ENCODE results near the gene SREBF2.

SREBF2 gene

DNA sequence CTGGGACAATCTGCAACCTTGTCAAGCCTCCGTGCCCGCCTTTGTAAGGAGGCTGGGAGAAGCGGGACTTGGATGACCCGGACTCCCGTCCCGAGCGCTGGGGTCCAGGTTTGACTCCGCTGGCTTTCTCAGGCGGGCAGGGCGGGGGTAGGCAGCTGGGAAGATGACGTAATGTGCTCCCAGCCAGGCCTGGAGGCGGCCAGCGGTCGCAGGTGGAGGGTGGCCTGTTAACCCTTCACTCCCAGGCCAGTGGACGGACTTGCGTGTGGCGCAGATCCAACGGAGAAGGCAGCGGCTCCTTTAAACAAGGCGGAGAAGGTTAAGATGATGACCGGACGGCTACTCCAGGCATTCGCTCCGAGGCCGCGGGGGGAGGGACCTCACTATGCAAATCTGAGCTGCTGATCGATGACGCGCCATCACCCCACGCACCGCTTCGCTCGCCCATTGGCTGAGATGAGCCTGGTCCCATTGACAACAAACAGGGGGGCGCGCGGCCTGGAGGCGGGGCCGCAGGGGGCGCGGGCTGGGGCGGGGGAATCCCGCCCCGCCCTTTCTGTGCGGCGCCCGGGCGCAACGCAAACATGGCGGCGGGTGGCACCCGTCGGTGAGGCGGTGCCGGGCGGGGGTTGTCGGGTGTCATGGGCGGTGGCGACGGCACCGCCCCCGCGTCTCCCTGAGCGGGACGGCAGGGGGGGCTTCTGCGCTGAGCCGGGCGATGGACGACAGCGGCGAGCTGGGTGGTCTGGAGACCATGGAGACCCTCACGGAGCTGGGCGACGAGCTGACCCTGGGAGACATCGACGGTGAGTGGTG, at the start of gene SREBF2:
SREBF2 (plus strand) TSS at position 553 of the 816 bp plus-strand sequence; CDS start at position 719, 166 bp downstream.
- Histone ChIP-seq H3K36me3 (ENCODE audit: insufficient read depth, low read length) (peaks cover 14% of the 10 kb centered on the region), H3K9ac (ENCODE audit: low read depth, low read length) (peak within 1 kb of the TSS; percentile 80), H3K9me3 (ENCODE audit: control insufficient read depth, insufficient read depth, low read length) (no peaks in the 10 kb centered on the region), H3K4me1 (ENCODE audit: insufficient read depth, low read length) (peaks cover 11% of the 10 kb centered on the region)

DNA sequence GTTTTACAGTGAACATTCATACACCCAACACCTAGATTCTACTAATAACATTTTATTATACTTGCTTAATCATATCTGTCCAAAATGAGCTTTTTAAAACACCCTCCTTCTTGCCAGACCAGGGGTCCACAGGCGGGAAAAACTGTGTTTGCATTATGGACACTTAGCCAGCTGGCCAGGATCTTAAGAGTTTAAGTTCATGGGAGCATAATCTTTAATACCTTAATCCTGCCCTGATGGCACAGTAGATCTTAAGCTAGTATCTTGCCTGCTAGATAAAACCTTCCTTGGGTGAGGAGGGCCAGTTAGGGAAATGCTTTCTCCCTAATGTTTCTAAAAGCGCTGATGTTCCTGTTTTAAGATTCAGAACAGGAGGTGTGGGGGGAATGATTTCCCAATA, 45.6 kb upstream of the SREBF2 start:
- no peaks in the 10 kb centered on the region for H3K9me3 ChIP-seq (ENCODE audit: control insufficient read depth, insufficient read depth, low read length)
- no peaks in the 10 kb centered on the region for H3K4me1 ChIP-seq (ENCODE audit: insufficient read depth, low read length)
- H3K36me3 ChIP-seq (ENCODE audit: insufficient read depth, low read length) = no peaks in the 10 kb centered on the region
- no peak overlapping the region for H3K9ac ChIP-seq (ENCODE audit: low read depth, low read length)

- H3K4me1 ChIP-seq (ENCODE audit: insufficient read depth, low read length) = no peaks in the 10 kb centered on the region
- no peaks in the 10 kb centered on the region for H3K9me3 ChIP-seq (ENCODE audit: control insufficient read depth, insufficient read depth, low read length)
- no peaks in the 10 kb centered on the region for H3K36me3 ChIP-seq (ENCODE audit: insufficient read depth, low read length)
- H3K9ac ChIP-seq (ENCODE audit: low read depth, low read length) = no peak overlapping the region
Measured at GRCh38 chr22:41793871-41794270, 39.0 kb upstream of the SREBF2 start.

- Histone ChIP-seq H3K36me3 (ENCODE audit: insufficient read depth, low read length) (no peaks in the 10 kb centered on the region), H3K9ac (ENCODE audit: low read depth, low read length) (no peak overlapping the region), H3K9me3 (ENCODE audit: control insufficient read depth, insufficient read depth, low read length) (no peaks in the 10 kb centered on the region), H3K4me1 (ENCODE audit: insufficient read depth, low read length) (peaks cover 8% of the 10 kb centered on the region)
Measured at GRCh38 chr22:41798736-41799135, 34.2 kb upstream of the SREBF2 start.

DNA sequence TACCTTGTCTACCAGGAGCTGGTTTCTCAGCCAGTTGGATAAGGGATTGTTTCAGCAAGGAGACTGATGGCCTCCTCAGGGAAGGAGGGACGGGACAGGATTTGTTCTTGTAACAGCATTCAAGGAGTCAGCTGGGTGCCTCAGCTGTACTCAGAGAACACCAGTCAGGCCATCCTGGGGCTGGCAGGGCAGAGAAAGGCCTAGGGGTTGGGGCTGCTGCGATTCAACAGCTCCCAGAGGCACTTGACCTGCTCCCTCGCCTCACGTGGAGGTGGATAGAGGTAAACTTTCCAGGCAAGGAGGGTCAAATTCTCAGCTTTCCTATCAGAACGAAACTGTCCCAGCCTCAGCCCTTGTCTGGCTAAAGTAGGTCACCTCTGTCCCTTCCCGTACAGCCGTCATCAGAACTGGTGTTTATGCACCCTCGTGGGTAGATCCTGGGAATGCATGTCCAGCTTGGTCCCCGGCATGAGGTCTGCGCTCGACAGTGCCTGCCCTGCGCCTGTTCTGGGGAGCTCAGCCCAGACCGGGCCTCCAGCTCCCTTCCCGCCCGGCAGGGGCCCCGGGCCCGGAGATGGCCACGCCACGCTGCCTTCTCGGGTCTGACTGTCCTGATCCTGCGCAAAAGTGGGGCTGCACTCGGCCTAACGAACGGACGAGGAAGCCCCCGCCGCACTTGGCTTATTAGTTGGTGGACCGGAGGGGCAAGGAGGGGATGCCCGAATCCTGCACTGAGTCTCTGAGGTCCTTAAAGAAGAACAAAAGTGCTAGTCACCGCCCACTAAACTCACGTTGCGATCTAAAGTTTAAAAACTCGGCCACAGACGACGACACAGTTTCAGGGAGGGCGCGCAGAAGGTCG, 33.2 kb upstream of the SREBF2 start:
- Histone ChIP-seq H3K36me3 (ENCODE audit: insufficient read depth, low read length) (no peaks in the 10 kb centered on the region), H3K9ac (ENCODE audit: low read depth, low read length) (peak overlapping the region; percentile 88), H3K9me3 (ENCODE audit: control insufficient read depth, insufficient read depth, low read length) (no peaks in the 10 kb centered on the region), H3K4me1 (ENCODE audit: insufficient read depth, low read length) (peaks cover 8% of the 10 kb centered on the region)

- Histone ChIP-seq H3K36me3 (ENCODE audit: insufficient read depth, low read length) (no peaks in the 10 kb centered on the region), H3K9ac (ENCODE audit: low read depth, low read length) (peak within 1 kb of the TSS; percentile 88), H3K9me3 (ENCODE audit: control insufficient read depth, insufficient read depth, low read length) (no peaks in the 10 kb centered on the region), H3K4me1 (ENCODE audit: insufficient read depth, low read length) (peaks cover 8% of the 10 kb centered on the region)
Measured at GRCh38 chr22:41800348-41801146, 32.4 kb upstream of the SREBF2 start, which contains the start of gene CCDC134. Gene CCDC134, plus strand, starts transcription at chr22:41800679. Its CDS starts 8,212 bp downstream, at chr22:41808891.

DNA sequence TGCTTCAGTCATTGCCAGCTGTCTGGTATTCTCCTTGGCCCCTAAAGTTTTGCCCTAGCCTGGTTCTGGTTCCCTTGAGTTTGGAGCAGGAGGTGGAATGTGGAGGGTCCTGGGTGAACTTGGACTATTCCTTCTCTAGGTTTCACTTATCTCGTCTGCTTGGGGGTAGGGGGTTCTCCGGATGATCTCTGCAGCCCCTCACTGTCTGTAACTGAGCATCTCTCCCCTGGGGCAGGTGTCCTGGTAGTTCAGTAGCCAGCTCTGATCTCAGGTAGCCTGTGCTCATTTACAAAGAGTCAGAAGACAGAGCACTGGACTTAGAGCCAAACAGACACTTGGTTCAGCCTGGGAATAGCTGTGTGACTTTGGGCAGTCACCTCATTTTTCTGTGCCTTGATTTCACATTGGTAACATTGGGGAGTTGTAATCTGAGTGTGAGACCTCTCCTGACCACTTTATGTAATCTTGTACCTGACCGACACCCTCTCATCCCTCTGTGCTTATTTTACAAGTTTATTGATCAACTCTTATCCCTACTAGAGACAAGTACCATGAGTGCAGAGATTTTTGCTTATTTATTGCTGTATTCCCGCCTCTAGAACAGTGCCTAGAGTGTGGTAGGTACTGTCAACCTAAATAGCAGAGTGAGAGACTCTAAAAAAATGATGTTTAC, 31.6 kb upstream of the SREBF2 start:
- no peaks in the 10 kb centered on the region for H3K9me3 ChIP-seq (ENCODE audit: control insufficient read depth, insufficient read depth, low read length)
- no peaks in the 10 kb centered on the region for H3K36me3 ChIP-seq (ENCODE audit: insufficient read depth, low read length)
- H3K9ac ChIP-seq (ENCODE audit: low read depth, low read length) = peak overlapping the region; percentile 88
- H3K4me1 ChIP-seq (ENCODE audit: insufficient read depth, low read length) = peaks cover 8% of the 10 kb centered on the region

GRCh38 chr22:41801886-41802285, 31.0 kb upstream of the SREBF2 start:
- Histone ChIP-seq H3K36me3 (ENCODE audit: insufficient read depth, low read length) (no peaks in the 10 kb centered on the region), H3K9ac (ENCODE audit: low read depth, low read length) (peak overlapping the region; percentile 88; the same call in 1 of the 2 replicates), H3K4me1 (ENCODE audit: insufficient read depth, low read length) (peaks cover 8% of the 10 kb centered on the region), H3K9me3 (ENCODE audit: control insufficient read depth, insufficient read depth, low read length) (no peaks in the 10 kb centered on the region)

- Histone ChIP-seq H3K9me3 (ENCODE audit: control insufficient read depth, insufficient read depth, low read length) (no peaks in the 10 kb centered on the region), H3K4me1 (ENCODE audit: insufficient read depth, low read length) (peaks cover 8% of the 10 kb centered on the region), H3K36me3 (ENCODE audit: insufficient read depth, low read length) (no peaks in the 10 kb centered on the region; the same call in 1 of the 2 replicates), H3K9ac (ENCODE audit: low read depth, low read length) (no peak overlapping the region)
Measured at GRCh38 chr22:41805639-41806038, 27.3 kb upstream of the SREBF2 start.

DNA sequence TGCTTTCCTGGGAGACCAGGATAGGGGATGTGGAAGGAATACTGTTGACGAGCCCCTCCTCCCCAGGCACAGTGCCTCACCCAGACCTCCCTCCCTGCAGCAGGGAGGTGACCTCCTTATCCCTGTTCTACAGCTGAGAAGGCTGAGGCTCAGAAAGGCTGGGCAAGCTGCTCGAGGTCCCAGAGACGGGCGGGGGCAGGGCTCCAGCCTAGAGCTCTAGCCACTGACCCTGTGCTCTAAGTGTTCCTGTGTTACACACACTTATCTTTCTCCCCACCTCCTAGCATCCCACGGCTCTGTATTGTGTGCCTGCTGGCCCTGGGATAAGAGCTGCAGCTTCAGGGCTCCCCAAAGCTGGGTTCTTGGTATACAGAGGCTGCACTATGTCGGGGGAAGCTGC, 24.5 kb upstream of the SREBF2 start:
- Histone ChIP-seq H3K4me1 (ENCODE audit: insufficient read depth, low read length) (no peaks in the 10 kb centered on the region), H3K36me3 (ENCODE audit: insufficient read depth, low read length) (peaks cover 4% of the 10 kb centered on the region; the same call in 1 of the 2 replicates), H3K9ac (ENCODE audit: low read depth, low read length) (no peak overlapping the region), H3K9me3 (ENCODE audit: control insufficient read depth, insufficient read depth, low read length) (no peaks in the 10 kb centered on the region)

DNA sequence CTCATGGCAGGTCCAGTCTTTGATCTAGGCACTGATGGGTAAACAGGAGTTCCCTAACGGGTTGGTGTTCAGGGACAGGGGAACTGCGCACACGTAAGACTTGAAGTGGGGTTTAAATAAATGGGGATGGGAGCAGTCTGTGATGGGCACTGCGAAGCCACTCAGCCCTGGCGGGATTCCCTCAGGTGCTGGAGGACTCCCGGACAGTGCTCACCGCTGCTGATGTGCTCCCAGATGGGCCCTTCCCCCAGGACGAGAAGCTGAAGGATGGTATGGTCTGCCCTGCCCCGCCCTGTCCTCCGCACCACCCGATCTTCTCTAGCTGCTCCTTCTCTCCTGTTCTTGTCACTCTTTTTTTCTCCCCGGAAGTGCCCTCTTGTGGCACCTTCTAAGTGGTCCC, 22.9 kb upstream of the SREBF2 start:
- Histone ChIP-seq H3K9me3 (ENCODE audit: control insufficient read depth, insufficient read depth, low read length) (no peaks in the 10 kb centered on the region), H3K9ac (ENCODE audit: low read depth, low read length) (no peak overlapping the region), H3K4me1 (ENCODE audit: insufficient read depth, low read length) (no peaks in the 10 kb centered on the region), H3K36me3 (ENCODE audit: insufficient read depth, low read length) (peaks cover 4% of the 10 kb centered on the region; the same call in 1 of the 2 replicates)

DNA sequence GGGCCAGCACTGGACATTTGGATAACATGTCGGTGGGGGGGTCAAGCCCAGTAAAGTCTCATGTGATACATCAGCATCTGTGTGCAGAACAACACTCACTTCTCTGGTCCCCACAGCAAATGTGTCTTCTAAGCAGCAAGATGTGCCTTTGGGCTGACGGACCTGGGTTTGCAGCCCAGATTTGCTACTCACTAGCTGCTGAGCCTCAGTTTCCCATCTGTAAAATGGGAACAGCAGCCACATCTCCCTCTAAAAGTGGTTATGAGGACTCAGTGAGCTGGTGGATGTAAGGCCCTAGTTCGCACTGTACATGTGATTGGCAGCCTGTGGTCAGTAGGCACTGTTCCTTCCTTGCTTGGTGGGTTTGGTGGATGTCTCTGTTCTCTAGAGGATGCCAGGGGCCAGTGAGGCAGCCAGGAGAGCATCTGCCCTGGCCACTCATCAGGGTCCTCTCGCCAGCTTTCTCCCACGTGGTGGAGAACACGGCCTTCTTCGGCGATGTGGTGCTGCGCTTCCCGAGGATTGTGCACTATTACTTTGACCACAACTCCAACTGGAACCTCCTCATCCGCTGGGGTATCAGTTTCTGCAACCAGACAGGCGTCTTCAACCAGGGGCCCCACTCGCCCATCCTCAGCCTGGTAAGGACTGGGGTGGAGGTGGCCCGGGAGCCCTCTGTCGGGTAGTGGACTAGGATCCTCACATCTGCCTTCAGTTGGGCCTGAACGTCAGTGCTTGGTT, 19.9 kb upstream of the SREBF2 start:
- Histone ChIP-seq H3K9me3 (ENCODE audit: control insufficient read depth, insufficient read depth, low read length) (no peaks in the 10 kb centered on the region), H3K9ac (ENCODE audit: low read depth, low read length) (no peak overlapping the region), H3K36me3 (ENCODE audit: insufficient read depth, low read length) (peaks cover 4% of the 10 kb centered on the region; the same call in 1 of the 2 replicates), H3K4me1 (ENCODE audit: insufficient read depth, low read length) (no peaks in the 10 kb centered on the region)

All from ES-I3 (cell line).